ENCODE data around the gene NDST1.

- TF ChIP-seq EZH2 (IDR thresholded peaks at IDR 0.05; ENCODE audit: borderline replicate concordance, low read length) (no peak), CTCF (IDR thresholded peaks at IDR 0.05; ENCODE audit: low read length) (no peak)
These were observed 65.3 kb downstream of the NDST1 start for GRCh38 chr5:150573216-150573615.
